G401.6 (cell line): ENCODE data around the gene KRTAP12-2.

ENCODE experiments used
- FAIRE-seq: peaks from 2 replicates; lab custom pipeline; 2012; peaks lifted over from hg19 to GRCh38; lab: Jason Lieb, UNC

The KRTAP12-2 gene

DNA sequence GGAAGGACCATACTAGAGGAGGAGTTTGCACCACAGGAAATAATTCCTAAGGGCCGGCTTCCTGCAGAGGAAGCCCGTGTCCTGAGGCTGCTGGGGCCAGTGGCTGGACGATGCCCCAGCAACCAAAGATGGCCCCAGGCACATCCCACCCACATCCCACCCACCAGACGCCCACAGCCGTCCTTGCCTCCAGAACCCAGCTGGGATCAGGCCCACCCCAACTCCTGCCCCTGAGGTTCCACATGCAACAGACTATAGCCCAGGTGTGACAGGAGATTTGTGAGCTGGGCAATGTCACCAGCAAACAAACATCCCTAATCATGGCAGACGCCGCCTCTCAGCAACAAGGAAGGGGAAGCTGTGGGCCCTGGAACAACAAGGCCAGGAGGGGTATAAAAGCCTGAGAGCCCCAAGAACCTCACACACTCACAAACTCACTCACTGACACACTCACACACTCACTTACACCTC lies 40.0 kb downstream of the KRTAP12-2 start, which contains the start of gene KRTAP10-9:
TSS of gene KRTAP10-9 (plus strand) at position 421 of the 471 bp plus-strand sequence. CDS start 79 bp downstream, outside the sequence.
- no peak for FAIRE-seq

DNA sequence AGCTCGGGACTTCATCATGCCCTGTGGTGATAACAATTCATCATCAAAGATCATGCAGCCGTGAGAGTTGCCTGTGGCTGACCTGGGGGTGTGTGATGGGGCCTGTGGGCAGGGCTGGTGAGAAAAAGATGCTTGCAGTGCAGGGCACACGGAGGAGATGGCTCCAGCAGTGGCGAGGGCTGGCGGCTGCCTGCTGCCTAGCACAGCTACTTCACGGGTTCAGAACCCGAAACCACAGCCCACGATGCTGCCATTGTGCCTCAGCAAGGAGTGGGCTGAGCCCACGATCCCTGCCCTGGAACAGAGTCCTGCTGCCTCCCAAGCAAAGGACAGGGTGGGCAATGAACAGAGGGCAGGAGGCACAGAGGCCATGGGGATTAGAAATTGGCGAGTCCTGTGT lies 40.5 kb downstream of the KRTAP12-2 start:
- no peak for FAIRE-seq

DNA sequence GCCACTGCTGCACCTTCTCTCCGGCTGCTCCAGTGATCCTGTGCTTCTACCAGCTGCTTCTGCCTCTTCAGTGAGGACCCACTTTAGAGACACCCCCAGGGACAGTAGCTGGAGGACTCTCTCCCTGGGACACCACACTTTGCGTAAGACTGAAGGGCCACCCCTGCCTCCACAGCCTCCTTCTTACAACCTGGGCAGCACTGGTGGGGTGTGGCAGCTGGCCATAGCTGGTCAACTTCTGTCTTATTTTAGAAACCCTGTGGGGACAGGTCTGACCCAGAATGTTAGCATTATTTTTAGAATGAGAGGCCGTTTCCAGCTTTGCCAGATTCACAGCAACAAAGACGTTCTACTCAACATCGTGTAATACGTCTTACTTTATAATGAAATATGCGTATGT lies 41.0 kb downstream of the KRTAP12-2 start:
- no peak for FAIRE-seq

DNA sequence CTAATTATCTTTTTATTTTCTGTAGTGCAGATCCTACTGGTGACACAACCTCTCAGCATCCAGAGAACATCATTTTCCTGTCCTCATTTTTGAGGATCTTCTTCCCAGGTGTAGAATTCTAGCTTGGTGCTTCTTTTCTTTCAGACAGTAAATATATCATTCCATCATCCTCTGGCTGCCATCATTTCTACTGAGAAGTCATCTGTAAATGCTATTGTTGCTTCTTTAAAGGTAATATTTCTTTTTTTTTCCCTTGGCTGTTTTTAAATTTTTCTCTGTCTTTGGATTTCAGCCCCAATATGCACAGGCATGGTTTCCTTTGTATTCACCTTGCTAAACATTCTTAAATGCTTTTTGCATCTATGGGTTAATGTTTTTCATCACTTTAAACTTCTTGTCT lies 43.2 kb downstream of the KRTAP12-2 start:
- no peak for FAIRE-seq

DNA sequence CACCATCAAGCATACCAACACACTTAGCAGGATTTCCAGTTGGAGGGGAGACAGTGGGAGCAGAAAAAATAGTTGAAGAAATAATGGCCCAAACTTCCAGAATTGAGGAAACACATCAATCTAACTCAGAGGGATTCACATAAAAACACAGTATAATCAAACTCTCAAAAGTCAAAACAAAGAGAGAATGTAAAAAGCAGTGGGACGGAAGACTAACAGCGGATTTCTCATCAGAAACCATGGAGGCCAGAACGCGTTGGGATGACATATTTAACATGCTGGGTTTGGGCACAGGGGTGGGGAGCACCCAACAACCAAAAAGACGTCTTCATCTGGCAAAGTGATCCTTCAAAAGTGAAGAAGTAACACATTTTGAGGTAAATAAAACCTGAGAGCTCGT lies 46.8 kb downstream of the KRTAP12-2 start:
- FAIRE-seq: no peak

DNA sequence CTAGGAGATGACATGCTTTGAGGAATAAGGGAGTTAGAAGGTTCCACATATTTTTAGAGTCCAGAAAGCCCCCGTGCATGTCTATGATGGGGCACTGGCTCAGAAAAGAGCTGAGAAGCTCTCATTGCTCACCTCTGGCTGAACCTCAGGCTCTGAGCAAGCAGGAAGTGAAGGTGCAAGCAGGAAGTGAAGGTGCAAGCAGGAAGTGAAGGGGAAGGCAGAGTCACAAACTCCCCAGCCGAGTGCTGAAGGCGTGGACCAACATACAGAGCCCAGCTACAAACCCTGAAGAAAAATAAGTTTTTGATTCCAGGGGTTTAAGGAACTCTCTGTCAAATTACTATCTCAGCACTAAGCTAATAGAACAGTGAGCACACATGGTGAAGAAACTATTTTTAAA lies 47.8 kb downstream of the KRTAP12-2 start:
- FAIRE-seq: no peak

DNA sequence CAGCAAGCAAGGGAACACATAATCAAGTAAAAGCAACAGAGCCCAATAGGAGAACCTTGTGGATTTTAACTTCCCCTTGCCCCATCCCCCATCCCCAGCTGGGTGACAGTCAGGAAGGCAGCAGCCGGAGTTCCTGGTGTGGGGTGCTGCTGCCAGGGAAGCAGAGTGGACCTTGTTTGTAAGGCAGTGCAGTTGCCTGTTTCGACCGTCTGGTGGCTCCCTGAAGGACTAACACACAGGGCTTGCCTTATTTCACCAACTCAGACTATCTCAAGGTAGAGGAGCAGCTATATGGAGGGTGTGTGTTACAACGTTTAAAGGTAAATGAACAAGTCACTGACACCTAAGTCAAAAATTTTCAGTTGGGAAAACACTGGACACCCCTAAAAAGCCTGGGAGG lies 48.2 kb downstream of the KRTAP12-2 start:
- FAIRE-seq: no peak

DNA sequence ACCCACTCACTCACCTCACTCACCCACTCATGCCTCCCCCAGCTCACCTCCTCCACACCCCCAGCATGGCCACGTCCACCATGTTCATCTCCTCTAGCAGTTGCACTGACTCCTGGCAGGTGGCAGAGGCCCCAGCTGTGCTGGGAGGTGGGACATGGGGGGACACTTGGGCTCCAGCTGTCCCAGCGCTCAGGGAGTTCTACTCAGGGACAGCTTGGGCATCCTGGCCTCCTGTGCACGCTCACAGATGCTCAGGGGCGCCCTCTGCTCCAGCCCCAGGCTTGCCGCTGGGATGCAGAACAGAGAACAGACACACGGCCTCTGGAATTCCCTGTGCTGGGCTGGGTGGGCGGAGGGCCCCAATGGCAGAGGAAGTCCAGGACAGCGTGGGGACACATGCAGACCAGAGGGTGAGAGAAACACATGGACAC lies 49.6 kb downstream of the KRTAP12-2 start:
- FAIRE-seq: no peak

DNA sequence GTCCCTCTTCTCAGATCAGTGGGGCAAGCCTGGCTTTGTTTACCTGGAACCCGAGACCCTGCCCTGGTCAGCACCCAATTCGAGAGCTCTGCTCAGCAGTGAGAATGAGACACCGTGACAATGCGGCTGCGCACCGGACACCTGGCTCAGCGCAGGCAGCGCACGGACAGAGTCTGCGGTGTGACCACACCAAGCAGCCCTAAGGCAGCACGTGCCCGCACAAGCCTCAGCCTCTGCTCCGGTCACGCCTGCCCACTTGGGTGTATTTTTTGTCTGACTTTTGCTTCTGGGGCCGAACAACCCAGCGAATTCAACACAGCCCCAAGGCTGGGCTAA lies 50.2 kb downstream of the KRTAP12-2 start:
- no peak for FAIRE-seq
